Measurements from ENCODE around the gene PIM1.
"Not testable (repeated sequence)": the region's sequence is repeated elsewhere in the genome, so short reads cannot be mapped to it uniquely, and the experiment has no call there.

Gene PIM1

GRCh38 chr6:37171201-37171969 is 1.4 kb downstream of the PIM1 start:
- no peak for DNase-seq (ENCODE audit: low read depth)

DNA sequence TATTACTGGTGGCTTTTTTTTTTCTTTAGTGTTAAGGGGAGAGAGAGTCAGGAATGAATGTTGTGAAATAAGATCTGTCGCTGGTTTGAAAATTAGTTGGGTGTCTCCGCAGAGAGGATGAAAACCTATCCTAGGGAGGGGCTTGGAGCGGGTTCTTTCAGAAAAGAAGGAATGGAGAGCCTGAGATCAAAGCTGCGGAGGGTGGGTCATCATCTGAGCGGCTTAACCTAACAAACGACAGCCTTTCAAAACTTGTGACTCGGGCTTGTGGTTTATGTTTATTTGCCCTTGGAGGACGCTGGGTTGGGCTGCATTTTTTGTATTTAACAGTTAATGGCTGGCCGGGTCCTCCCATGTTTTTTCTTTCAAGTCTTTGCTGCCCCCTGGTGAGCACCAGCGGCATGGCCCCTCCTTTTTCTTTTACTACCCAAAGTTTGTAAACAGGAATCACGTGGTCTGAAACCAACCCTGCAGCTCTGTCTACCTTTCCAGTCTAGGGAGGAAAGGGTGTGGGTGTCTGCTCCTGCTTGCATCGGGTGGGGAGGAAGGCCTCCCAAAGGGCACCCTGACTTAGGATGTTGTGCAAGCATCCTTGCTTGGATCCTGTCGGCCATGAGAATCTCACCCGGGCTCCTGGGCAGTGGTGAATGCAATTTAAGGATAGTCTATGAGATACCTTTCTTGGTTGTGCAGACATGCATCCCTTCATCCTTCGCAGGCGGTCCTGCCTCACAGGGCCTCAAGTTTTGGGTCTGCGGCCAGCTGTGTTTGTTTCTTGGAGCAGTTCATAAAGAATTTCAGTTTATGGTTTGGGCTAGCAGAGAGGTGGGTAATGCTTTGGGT is 2.2 kb downstream of the PIM1 start:
- peak; percentile 87 for DNase-seq (ENCODE audit: low read depth)

GRCh38 chr6:37172912-37173492 is 3.0 kb downstream of the PIM1 start:
- DNase-seq (ENCODE audit: low read depth): no peak

GRCh38 chr6:37173493-37174195 is 3.7 kb downstream of the PIM1 start:
- no peak for DNase-seq (ENCODE audit: low read depth)

- DNase-seq (ENCODE audit: low read depth): no peak
Measured at GRCh38 chr6:37174196-37174514, 4.2 kb downstream of the PIM1 start.

- no peak for DNase-seq (ENCODE audit: low read depth)
Measured at GRCh38 chr6:37174515-37175331, 4.8 kb downstream of the PIM1 start.

GRCh38 chr6:37175332-37176267 is 5.6 kb downstream of the PIM1 start:
- DNase-seq (ENCODE audit: low read depth): no peak

DNA sequence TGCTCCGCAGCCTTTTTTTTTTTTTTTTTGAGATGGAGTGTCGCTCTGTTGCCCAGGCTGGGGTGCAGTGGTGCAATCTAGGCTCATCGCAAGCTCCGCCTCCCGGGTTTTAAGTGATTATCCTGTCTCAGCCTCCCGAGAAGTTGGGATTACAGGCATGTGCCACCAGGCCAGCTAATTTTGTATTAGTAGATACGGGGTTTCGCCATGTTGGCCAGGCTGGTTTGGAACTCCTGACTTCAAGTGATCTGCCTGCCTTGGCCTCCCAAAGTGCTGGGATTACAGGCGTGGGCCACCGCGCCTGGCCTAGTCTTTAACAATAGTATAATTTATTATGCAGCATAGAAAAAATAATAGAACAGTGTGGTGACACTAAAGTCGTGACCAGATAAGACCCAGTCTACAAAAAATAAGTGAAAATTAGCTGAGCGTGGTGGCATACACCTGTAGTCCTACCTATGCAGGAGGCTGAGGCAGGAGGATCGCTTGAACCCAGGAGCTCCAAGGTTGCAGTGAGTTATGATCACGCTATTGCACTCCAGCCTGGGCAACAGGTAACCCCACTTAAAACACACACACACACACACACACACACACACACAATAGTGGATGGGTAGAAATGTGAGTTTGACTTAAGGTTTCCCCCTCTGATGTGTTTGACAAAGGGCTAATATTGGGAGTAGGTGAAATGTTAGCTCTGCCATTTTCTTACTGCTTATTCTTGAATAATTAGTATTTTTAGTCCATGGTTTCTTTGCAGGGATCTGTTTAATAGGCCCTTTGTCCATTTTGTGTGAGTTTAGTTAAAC is 6.5 kb downstream of the PIM1 start:
- DNase-seq (ENCODE audit: low read depth): no peak

DNA sequence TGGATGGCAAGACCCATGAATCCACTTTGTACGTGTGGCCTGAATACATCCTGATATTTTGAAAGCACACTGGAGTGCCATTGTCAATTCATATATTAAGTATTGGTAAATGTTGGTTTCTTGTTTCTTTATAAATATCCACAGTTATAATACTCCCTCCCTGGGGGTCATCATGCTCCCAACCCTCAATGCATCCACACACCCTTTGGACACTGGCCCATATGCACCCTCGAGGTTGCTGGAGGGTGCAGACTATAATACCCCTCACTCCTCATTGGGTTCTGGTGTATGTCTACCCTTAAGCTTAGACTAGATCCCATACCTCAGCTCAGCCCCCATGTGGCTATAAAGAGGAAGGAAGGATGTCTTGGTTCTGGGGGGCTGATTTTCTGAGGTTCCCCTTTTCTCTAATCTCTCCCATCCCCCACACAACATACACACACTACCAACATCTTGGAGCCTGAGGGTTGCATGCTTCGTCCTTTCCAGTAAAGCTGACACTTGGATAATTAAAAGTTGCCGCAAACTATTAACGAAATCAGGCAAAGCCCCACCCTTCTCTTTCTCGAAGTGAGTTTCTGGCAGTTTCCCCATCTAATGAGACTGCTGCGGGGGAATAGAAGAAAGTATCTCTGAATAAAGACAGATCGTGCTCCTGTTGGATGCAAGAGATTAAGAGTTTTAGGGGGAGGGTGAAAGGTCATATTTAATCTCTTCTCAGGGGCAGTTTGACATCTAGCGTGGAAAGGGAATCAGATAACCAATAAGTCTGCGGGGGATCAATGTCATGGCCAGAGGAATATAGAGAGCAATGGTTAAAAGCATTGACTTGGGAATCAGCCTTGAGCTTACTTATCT is 7.4 kb downstream of the PIM1 start:
- no peak for DNase-seq (ENCODE audit: low read depth)

GRCh38 chr6:37177935-37178517 is 8.1 kb downstream of the PIM1 start:
- no peak for DNase-seq (ENCODE audit: low read depth)

- no peak for DNase-seq (ENCODE audit: low read depth)
Measured at GRCh38 chr6:37180075-37180474, 10.1 kb downstream of the PIM1 start.

DNA sequence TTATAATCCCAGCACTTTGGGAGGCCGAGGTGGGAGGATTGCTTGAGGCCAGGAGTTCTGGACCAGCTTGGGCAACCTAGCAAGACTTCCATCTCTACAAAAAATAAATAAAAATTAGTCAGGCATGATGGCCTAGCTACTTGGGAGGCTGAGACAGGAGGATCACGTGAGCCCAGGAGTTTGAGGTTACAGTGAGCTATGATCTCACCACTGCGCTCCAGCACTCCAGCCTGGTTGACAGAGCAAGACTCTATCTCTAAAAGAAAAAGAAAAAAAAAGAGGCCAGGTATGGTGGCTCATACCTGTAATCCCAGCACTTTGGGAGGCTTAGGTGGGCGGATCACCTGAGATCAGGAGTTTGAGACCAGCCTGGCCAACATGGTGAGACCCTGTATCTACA is 10.7 kb downstream of the PIM1 start:
- not testable (repeated sequence) for DNase-seq (ENCODE audit: low read depth)

- DNase-seq (ENCODE audit: low read depth): no peak
Measured at GRCh38 chr6:37182736-37183590, 13.0 kb downstream of the PIM1 start.

DNA sequence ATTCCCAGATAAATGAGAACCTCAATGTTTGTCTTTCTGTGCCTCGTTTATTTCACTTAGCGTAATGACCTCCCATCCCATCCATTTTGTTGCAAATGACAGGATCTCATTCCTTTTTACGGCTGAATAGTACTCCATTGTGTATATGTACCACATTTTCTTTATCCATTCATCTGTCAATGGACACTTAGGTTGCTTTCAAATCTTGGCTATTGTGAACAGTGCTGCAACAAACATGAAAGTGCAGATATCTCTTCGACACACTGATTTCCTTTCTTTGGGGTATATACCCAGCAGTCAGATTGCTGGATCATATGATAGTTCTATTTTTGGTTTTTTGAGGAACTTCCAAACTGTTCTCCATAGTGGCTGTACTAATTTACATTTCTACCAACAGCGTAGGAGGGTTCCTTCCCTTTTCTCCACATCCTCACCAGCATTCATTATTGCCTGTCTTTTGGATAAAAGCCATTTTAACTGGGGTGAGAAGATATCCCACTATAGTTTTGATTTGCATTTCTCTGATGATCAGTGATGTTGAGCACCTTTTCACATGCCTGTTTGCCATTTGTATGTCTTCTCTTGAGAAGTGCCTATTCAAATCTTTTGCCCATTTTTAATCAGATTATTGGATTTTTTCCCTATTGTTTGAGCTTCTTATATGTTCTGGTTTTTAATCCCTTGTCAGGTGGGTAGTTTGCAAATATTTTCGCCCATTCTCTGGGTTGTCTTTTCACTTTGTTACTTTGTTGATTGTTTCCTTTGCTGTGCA is 16.2 kb downstream of the PIM1 start:
- DNase-seq (ENCODE audit: low read depth): not testable (repeated sequence)

DNA sequence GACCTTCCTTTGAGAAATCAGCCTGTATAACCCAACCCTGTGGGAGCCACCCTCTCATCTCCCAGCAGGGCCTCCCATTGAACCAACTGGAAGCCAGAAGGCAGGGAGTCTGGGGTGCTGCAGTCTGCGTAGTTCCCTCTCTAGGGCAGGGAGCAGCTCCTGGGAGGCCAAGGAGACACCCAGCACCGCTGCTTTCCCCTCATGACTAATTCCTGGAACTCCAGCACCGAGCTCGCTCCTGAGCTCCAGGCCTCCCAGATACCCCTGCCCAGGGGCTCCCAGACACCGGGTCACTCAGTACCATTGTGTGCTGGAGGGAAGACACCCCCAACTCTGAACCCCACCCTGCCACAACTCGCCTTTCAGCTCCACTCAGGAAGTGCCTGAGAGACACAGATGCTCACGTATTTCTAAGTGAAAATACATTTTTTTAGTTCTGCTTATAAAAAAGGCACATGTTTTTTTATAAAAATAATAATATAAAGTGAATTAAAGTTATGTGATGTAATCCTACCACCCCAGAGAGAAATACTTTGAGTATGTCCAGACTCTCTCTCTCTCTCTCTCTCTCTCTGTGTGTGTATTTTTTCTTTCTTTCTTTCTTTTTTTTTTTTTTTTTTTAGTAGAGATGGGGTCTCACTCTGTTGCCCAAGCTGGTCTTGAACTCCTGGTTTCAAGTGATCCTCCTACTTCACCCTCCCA is 17.5 kb downstream of the PIM1 start:
- no peak for DNase-seq (ENCODE audit: low read depth)

GRCh38 chr6:37188962-37189510 is 19.1 kb downstream of the PIM1 start:
- no peak for DNase-seq (ENCODE audit: low read depth)
